DMS 273 (cell line): ENCODE results near the gene SPACDR.
"Not testable (repeated sequence)": the region's sequence is repeated elsewhere in the genome, so short reads cannot be mapped to it uniquely, and the experiment has no call there.

ENCODE experiments used
- DNase-seq: peaks from one replicate; lab custom pipeline; 2025; ENCODE audit not compliant: unreplicated experiment; lab: John Stamatoyannopoulos, UW

Gene SPACDR, protein sequence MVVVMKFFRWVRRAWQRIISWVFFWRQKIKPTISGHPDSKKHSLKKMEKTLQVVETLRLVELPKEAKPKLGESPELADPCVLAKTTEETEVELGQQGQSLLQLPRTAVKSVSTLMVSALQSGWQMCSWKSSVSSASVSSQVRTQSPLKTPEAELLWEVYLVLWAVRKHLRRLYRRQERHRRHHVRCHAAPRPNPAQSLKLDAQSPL

DNA sequence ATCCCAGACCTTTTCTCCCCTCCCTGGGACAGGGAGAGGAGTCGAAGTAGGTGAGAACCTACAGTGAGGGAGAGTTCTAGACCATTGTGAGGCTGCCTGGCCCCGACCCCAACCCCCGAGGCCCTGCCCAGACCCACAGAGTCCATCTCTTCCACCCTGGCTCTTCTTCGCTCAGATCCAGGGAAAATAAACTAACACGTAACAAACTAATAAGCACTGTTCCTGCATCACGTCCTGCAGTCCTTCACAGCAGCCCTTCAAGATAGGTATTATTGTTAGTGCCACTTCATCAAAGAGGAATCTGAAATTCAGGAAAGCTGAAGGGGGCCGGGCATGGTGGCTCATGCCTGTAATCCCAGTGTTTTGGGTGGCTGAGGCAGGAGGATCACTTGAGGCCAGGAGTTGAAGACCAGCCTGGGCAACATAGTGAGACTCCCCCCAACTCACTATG, at the start of gene SPACDR:
TSS of gene SPACDR (minus strand) at position 51 of the 451 bp plus-strand sequence. CDS start 235 bp downstream, outside the sequence.
- no peak for DNase-seq

DNA sequence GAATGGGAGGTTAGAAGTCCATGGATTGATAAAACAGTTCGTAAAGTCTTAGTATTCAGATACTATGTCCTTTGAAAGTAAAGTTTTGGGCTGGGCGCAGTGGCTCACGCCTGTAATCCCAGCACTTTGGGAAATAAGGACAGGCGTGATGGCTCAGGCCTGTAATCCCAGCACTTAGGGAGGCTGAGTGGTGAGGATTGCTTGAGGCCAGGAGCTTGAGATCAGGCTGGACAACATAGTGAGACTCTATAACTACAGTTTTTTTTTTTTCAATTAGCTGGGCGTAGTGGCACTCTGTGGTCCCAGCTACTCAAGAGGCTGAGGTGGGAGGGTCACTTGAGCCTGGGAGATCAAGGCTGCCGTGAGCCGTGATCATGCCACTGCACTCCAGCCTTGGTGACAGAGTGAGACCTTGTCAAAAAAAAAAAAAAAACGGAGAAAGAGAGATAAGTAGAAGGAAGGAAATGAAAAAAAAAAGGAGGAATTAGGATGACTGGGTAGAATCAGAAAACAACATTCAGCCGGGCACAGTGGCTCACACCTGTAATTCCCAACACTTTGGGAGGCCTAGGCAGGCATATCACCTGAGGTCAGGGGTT, 49.3 kb upstream of the SPACDR start:
- no peak for DNase-seq

DNA sequence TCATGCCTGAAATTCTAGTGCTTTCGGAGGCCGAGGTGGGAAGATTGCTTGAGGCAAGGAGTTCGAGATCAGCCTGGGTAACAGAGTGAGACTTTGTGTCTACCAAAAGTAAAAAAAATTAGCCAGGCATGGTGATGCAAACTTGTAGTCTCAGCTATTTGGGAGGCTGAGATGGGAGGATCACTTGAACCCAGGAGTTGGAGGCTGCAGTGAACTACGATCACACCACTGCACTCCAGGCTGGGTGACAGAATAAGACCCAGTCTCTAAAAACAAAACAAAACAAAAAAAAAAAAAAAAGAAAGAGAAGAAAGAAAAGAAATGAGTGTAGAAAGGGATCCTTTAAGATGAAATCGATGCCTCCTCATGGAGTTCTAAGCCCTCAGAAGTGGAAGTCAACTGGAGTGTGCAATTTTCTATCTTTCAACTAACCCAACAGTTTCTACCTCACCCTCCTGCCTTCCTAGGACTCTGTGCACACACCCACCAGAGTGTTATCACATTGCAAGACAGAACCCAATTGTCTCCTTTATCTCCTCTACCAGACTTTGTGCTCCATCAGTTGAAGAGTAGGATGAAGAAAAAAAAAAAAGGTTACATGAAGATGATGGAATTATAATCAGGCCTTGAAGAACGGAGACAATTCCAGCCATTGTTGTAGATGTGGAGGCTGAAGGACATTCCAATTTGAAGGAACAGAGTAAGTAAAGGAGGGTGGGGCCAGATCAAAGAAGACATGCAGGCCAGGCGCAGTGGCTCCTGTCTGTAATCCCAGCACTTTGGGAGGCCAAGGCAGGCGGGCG, 46.6 kb upstream of the SPACDR start:
- no peak for DNase-seq

GRCh38 chr7:100509231-100509630, 45.2 kb upstream of the SPACDR start:
- DNase-seq = peak; percentile 98

- DNase-seq = peak; percentile 61
Observed at GRCh38 chr7:100506356-100506923, 42.4 kb upstream of the SPACDR start.

GRCh38 chr7:100504887-100505611, 41.0 kb upstream of the SPACDR start:
- DNase-seq = no peak

DNA sequence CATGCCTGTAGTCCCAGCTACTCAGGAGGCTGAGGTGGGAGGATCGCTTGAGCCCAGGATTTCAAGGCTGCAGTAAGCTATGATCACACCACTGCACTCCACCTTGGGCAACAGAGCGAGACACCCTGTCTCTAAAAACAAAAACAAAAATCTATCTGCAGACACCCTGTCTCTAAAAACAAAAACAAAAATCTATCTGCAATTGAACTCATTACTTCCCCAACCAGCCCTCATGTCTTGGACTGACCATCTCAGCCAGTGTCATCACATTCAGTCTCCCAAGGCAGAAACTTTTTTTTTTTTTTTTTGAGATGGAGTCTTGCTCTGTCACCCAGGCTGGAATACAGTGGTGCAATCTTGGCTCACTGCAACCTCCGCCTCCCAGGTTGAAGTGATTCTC, 40.0 kb upstream of the SPACDR start:
- not testable (repeated sequence) for DNase-seq

- not testable (repeated sequence) for DNase-seq
Observed at GRCh38 chr7:100500743-100501142, 36.7 kb upstream of the SPACDR start.

DNA sequence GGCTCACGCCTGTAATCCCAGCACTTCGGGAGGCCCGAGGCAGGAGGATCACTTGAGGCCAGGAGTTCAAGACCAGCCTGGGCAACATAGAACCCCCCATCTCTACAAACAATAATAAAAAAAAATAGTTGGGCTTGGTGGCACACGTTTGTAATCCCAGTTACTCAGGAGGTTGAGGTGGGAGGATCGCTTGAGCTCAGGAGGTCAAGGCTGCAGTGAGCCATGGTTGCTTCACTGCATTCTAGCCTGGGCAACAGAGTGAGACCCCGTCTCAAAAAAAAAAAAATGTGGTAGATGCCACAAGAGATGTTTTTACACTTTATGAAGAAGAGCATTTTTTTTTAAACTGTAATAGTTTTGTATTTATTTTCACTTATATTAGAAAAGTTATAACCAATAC, 32.4 kb upstream of the SPACDR start:
- no peak for DNase-seq

- peak; percentile 84 for DNase-seq
Observed at GRCh38 chr7:100493476-100494264, 29.6 kb upstream of the SPACDR start.

GRCh38 chr7:100492738-100493475, 28.8 kb upstream of the SPACDR start:
- no peak for DNase-seq

DNA sequence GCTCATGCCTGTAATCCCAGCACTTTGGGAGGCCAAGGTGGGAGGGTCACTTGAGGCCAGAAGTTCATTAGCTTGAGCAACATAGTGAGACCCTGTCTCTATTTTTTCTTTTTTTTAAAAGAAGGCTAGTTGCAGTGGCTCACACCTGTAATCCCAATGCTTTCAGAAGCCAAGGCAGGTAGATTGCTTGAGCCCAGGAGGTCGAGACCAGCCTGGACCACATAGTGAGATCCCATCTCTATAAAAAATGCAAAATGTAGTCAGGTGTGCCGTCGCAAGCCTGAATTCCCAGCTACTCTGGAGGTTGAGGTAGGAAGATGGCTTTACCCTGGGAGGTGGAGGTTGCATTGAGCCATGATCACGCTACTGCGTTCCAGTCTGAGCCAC, 27.1 kb upstream of the SPACDR start:
- no peak for DNase-seq

GRCh38 chr7:100490483-100491191, 26.6 kb upstream of the SPACDR start:
- DNase-seq = no peak

DNA sequence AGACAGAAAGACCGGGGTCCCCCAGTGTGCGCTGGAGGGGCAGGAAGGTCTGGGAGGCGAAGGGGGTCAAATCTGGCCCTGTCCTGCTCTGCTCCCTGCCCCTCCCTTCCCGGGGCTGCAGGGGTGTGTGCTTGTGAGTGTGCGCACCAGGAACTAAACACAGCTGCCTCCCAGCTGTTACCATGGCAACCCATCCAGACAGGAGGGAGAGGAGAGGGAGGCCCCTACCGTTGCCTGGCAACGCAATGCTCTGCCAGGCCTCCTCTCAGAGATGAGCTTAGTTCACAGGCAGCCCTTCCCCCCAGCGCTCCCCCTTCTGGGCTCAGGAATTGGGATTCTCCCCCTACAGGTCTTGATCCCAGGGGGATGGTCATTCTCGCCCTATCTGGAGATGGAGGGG, 25.8 kb upstream of the SPACDR start:
- DNase-seq = peak; percentile 100

DNA sequence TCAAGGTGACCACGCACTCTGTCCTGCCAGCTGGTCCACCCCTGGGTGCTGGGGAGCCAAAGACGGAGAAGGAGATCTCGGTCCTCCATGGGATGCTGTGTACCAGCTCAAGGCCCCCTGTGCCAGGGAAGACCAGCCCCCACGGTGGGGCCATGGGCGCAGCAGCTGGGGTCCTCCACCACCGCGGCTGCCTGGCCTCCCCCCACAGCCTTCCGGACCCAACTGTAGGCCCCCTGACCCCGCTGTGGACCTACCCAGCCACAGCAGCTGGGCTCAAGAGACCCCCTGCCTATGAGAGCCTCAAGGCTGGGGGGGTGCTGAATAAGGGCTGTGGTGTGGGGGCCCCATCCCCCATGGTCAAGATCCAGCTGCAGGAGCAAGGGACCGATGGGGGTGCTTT, 25.1 kb upstream of the SPACDR start:
- DNase-seq = no peak

DNA sequence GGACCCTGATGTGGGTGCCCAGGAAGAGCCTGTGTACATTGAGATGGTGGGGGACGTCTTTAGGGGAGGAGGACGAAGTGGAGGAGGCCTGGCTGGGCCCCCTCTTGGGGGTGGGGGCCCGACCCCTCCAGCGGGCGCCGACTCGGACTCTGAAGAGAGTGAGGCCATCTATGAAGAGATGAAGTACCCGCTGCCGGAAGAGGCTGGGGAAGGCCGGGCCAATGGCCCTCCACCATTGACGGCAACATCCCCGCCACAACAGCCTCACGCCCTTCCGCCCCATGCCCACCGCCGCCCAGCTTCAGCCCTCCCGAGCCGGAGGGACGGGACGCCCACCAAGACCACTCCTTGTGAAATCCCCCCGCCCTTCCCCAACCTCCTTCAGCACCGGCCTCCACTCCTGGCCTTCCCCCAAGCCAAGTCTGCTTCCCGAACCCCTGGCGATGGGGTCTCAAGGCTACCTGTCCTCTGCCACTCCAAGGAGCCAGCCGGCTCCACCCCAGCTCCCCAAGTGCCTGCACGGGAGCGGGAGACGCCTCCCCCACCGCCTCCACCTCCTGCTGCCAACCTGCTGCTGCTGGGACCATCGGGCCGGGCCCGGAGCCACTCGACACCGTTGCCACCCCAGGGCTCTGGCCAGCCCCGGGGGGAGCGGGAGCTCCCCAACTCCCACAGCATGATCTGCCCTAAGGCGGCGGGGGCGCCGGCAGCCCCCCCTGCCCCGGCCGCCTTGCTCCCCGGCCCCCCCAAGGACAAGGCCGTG, 24.5 kb upstream of the SPACDR start:
- DNase-seq = no peak

GRCh38 chr7:100486753-100487446, 22.8 kb upstream of the SPACDR start:
- DNase-seq = peak; percentile 84
